GM19239 (cell line): ENCODE results near the gene A4GNT.

Experiments
- DNase-seq: peaks from one replicate; pipeline ENCODE4 v3.0.0; 2011; ENCODE audit warnings: low spot score; ENCODE audit not compliant: insufficient read length
- FAIRE-seq: peaks from 2 replicates; lab custom pipeline; 2011; peaks lifted over from hg19 to GRCh38; lab: Jason Lieb, UNC

Gene A4GNT

DNA sequence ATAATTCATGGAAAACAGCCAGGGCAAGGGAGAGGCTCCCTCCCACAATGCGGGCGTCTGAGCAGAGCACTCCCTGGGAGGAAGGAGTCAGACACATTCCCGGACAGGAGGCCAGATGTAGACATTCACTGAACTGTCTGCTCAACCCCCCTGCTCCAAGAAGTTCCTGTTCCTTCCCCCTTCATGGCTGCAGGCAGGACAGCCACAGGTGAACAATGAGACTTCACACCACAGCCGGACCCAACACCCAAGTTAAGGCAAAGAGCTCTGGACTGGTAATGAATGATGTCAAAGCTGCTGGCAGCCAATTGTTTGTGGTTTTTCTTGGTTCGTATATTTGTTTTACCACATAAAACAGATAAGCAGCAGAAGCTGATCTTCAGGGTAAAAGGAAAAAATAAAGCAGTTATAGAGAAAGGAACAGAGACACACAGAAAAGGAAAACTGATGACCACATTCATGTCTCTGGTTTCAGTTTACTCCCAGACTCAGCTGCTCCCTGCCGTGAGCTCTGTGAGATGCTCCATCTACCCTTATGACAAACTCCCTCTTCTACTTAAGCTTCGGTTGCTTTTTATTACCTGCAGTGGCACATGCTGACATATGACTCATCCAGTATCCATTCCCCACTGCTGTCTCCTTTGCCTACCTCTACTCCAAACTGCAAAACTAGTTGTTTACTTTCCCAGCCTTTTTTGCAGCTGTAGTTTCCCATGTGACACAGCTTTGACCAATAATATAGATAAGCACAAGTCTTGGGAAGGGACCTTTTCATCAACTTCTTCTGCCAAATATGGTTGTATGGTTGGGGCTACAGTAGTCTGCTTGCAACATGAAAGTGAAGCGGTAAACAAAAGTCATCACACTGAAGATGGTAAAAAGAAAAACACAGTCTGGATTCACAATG lies 49.9 kb downstream of the A4GNT start:
- DNase-seq (no peak), FAIRE-seq (no peak)

DNA sequence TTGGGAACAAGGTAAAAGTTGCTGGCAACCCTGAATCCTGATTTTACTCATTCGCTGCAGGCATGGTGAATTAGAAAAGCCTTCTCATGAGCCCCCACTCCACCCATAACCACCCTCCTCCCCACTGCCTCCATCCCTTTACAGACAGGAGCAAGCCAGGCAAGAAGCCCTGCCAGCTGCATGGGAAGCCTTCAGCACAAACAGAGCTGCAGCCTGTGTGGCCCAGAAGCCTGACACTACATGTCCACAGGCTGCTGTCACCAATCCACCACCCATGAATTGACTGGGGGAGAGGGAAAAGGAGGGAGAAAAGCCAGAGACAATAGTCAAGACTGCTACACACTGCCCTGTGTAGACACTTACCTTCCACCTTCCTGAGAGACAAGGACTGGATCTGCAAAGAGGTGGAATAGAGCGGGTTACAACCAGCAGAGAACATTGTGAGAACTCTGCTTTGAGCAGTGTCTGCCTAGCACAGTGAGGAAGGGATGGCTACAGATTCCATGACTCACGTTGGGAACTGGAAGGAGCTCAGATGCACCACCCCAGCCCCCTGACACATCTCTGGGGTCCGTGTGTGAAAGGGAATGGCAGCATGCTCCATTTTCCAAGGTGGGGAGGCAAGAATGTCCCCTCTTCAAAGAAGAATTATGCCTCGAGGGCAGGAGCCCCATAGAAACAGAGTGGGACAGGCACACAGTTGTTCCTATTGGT lies 50.7 kb downstream of the A4GNT start:
- no peak for DNase-seq
- no peak for FAIRE-seq

DNA sequence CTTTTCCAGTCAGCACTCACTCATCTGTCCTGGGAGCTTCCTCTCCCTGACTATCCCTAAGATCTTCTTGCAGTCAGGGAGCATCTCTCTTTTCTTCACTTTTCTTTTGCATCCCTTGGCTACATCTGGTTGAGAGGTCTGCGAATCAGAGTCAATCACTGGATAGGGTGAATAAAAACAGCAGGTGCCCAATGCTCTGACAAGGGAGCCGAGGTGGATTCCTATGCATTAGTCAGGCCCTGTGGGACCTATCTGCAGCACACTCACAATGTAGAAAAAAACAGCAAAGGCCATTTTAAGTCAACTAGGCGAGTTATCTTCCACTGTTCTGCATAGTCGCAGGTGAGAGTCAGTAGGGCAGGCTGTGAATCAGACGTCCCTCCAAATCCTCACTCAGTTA lies 52.3 kb downstream of the A4GNT start:
- no peak for DNase-seq
- FAIRE-seq: no peak

DNA sequence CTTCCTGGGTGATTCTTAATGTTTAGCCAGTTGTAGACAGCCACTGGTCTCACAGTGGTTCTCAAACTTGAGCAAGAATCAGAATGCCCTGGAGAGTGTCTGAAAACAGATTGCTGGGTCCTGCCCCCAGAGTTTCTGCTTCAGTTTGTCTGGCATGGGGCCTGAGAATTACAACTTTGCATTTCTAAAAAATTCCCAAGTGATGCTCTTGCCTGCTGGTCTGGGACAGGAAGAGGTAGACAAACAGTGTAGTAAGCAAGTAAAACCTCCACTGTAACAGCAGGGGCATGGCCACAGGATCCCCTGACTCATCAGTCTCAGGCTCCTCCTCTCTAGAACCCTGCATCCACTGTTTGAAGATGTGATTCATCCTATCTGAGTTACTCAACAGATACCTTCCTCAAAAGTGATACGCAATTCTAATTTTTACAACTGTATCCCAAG lies 53.3 kb downstream of the A4GNT start:
- no peak for FAIRE-seq
- no peak for DNase-seq

DNA sequence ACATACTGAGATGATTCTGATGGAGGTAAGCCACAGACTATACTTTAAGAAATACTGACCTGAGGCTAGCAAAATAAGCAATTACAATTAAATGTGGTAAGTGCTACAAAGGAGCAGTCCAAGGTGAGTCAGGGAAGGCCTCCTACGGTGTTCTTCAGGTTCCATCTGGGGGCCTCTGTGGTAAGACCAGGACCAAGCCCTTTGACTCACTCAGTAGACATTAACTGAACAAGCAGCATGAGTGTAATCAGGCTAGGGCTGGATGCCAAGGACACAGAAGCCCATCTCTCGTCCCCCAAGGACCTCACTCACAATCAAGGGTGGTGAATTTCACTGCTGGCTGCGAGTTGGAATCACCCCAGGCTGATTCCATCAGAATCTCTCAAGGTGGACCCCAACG lies 54.1 kb downstream of the A4GNT start:
- DNase-seq: no peak
- FAIRE-seq: no peak
